OCI-LY7 (cell line): Measurements from ENCODE around the gene TGM6. TPM values are rescaled to one million over a fixed set of nuclear protein-coding genes. Genes with fewer than 3 reads are reported as not detected.

Experiments used
- BruUV-seq: library from RNA; stranded (reverse); fragments of 400-500 nt; replicated peaks from 2 replicates; lab custom pipeline; 2021; lab: Mats Ljungman, UMichigan
- CTCF ChIA-PET: fragments of 300-600 bp; sonication (Branson Sonifier 250); formaldehyde crosslinking; loops from one replicate; lab custom pipeline; 2022; ENCODE audit warnings: antibody characterized with exemption; ENCODE audit not compliant: unreplicated experiment; lab: Charles Lee
- POLR2A ChIA-PET: fragments of 300-600 bp; sonication (Branson Sonifier 250); formaldehyde crosslinking; loops from one replicate; lab custom pipeline; 2022; ENCODE audit warnings: antibody characterized with exemption; lab: Charles Lee
- DNase-seq: peaks from one replicate; pipeline ENCODE4 v3.0.0-alpha.2; 2015; ENCODE audit warnings: low spot score
- H2AFZ ChIP-seq: fragments of 200-600 bp; sonication (generic), shearing (Covaris generic); 2 replicates; pipeline ENCODE4 v1.6.1; 2014; ENCODE audit warnings: mild to moderate bottlenecking, antibody characterized with exemption, low read length, moderate library complexity
- H3K27ac ChIP-seq: fragments of 200-600 bp; sonication (generic); 2 replicates; pipeline ENCODE4 v1.5.1; 2014; ENCODE audit warnings: mixed run types, low read depth, mild to moderate bottlenecking, moderate library complexity, low read length, inconsistent platforms; ENCODE audit not compliant: poor library complexity, severe bottlenecking
- H3K36me3 ChIP-seq: fragments of 200-600 bp; sonication (generic); 2 replicates; pipeline ENCODE4 v1.6.1; 2014; ENCODE audit warnings: mild to moderate bottlenecking, antibody characterized with exemption, low read length, moderate library complexity, mixed read lengths; ENCODE audit not compliant: insufficient read depth
- H3K4me1 ChIP-seq: fragments of 200-600 bp; sonication (generic); 2 replicates; pipeline ENCODE4 v1.5.1; 2014; ENCODE audit warnings: mild to moderate bottlenecking, low read length; ENCODE audit not compliant: insufficient read depth, poor library complexity, severe bottlenecking
- H3K4me2 ChIP-seq: fragments of 200-600 bp; sonication (generic); 2 replicates; pipeline ENCODE4 v1.6.1; 2014; ENCODE audit warnings: mild to moderate bottlenecking, low read length
- H3K4me3 ChIP-seq: fragments of 200-600 bp; sonication (generic); 2 replicates; pipeline ENCODE4 v1.5.1; 2014; ENCODE audit warnings: mild to moderate bottlenecking, low read depth, low read length; ENCODE audit not compliant: poor library complexity, severe bottlenecking
- H3K79me2 ChIP-seq: fragments of 200-600 bp; sonication (generic); 2 replicates; pipeline ENCODE4 v1.6.1; 2016; ENCODE audit warnings: low read depth, mild to moderate bottlenecking, low read length, moderate library complexity, mixed read lengths; ENCODE audit not compliant: insufficient read depth
- H3K9me2 ChIP-seq: fragments of 200-600 bp; sonication (generic); 2 replicates; pipeline ENCODE4 v1.6.1; 2016; ENCODE audit warnings: mild to moderate bottlenecking, low read length, mixed read lengths; ENCODE audit not compliant: insufficient read depth
- H3K9me3 ChIP-seq: fragments of 200-600 bp; sonication (generic); 2 replicates; pipeline ENCODE4 v1.6.1; 2014; ENCODE audit warnings: mild to moderate bottlenecking, mixed run types, low read length, mixed read lengths
- H4K20me1 ChIP-seq: fragments of 200-600 bp; sonication (generic); 2 replicates; pipeline ENCODE4 v1.6.1; 2014; ENCODE audit warnings: mild to moderate bottlenecking, antibody characterized with exemption, low read length, moderate library complexity, mixed read lengths; ENCODE audit not compliant: insufficient read depth
- EZH2phosphoT487 ChIP-seq: fragments of 200-600 bp; sonication (generic); IDR thresholded peaks from 2 replicates; pipeline ENCODE4 v1.6.1; 2018; ENCODE audit warnings: low read depth, borderline replicate concordance, mild to moderate bottlenecking, mixed run types, antibody characterized with exemption, low read length, moderate library complexity, mixed read lengths
- intact Hi-C: fragments of 100-400 bp; cut with micrococcal nuclease; formaldehyde crosslinking; loops from one replicate; pipeline ENCODE4 v1.10.0; 2022; ENCODE audit not compliant: unreplicated experiment
- total RNA-seq, 2 experiments: library from RNA; depleted of rRNA in 1 of 2; stranded (reverse); fragments of >200 nt in 1 of 2; shearing (Covaris generic) in 1 of 2; gene quantifications; 2 replicates each; pipeline ENCODE4 v1.2.3, GENCODE V29; 2014 to 2022
- TF ChIP-seq, protein P1 (sequence below): fragments of 200-600 bp; sonication (generic); conservative IDR thresholded peaks from 2 replicates; pipeline ENCODE4 v1.5.1; 2014; ENCODE audit warnings: mild to moderate bottlenecking, antibody characterized with exemption, low read length, moderate library complexity, mixed read lengths

Gene TGM6
- total RNA-seq, 2 experiments from 2014 or later = not detected

DNA sequence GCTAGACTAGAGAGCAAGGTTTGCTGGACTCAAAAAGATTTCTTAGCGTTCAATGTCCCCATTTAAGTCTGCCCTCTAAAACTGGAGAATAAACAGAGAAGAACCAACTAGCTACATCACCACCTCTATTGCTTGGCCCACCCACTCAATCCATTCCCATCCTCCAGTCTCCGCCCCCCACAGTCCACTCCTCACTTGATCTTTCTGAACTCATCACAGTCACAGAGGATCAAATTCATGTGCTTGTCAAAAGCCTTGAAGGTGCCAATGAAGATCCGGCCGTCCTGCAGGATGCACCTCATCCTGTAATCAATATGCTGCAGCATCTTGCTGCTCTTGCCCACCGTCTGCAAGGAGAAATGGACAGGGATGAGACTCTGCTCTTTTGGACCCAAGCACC lies 86.7 kb downstream of the TGM6 start:
- Histone ChIP-seq H2AFZ (no peak overlapping the region), H3K27ac (no peak overlapping the region), H3K9me3 (no peaks in the 10 kb centered on the region), H3K4me3 (no peak overlapping the region), H3K4me2 (no peak overlapping the region; the same call in 1 of the 2 replicates), H4K20me1 (peaks cover 47% of the 10 kb centered on the region), H3K4me1 (peaks cover 23% of the 10 kb centered on the region), H3K36me3 (peaks cover 80% of the 10 kb centered on the region), H3K9me2 (no peaks in the 10 kb centered on the region), H3K79me2 (peaks cover 62% of the 10 kb centered on the region)
- no peak for DNase-seq
- intact Hi-C loops = no loop called here
- POLR2A ChIA-PET = no interaction called here
- TF ChIP-seq EZH2phosphoT487 = no peak
- TF ChIP-seq, protein P1, sequence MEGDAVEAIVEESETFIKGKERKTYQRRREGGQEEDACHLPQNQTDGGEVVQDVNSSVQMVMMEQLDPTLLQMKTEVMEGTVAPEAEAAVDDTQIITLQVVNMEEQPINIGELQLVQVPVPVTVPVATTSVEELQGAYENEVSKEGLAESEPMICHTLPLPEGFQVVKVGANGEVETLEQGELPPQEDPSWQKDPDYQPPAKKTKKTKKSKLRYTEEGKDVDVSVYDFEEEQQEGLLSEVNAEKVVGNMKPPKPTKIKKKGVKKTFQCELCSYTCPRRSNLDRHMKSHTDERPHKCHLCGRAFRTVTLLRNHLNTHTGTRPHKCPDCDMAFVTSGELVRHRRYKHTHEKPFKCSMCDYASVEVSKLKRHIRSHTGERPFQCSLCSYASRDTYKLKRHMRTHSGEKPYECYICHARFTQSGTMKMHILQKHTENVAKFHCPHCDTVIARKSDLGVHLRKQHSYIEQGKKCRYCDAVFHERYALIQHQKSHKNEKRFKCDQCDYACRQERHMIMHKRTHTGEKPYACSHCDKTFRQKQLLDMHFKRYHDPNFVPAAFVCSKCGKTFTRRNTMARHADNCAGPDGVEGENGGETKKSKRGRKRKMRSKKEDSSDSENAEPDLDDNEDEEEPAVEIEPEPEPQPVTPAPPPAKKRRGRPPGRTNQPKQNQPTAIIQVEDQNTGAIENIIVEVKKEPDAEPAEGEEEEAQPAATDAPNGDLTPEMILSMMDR = no peak
- CTCF ChIA-PET = no interaction called here
- no TSS peak for BruUV-seq

DNA sequence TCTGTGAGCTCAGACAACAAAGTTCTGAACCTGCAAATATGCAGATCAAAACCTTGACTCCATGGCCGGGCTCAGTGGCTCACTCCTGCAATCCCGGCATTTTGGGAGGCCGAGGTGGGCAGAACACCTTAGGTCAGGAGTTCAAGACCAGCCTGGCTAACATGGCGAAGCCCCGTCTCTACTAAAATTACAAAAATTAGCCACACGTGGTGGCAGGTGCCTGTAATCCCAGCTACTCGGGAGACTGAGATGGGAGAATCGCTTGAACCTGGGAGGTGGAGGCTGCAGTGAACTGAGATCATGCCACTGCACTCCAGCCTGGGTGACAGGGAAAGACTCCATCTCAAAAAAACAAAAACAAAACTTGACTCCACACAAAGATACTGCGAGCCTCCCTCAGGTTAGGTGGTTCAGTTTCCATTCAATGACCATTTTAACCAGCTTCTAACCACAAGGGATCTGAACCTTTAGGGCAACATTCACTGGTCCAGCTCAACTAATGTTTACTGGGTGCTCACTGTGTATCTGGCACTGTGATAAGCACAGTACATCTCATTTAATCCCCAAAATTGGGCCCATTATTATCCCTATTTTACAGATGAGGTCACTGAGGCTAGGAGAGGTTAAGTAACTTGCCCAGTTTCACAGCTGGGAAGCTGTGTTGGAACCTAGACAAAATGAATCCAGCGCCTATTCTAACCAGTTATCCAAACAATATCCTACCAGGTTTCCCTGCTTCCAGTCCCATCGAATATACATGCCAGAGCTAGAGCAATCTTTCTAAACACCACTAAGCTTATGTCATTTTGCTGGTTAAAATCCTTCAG lies 88.1 kb downstream of the TGM6 start:
- Histone ChIP-seq H2AFZ (no peak overlapping the region), H3K4me2 (peak overlapping the region; percentile 85), H3K36me3 (peaks cover 66% of the 10 kb centered on the region), H3K27ac (no peak overlapping the region), H3K4me3 (peak overlapping the region; percentile 99), H3K9me2 (no peaks in the 10 kb centered on the region), H4K20me1 (peaks cover 45% of the 10 kb centered on the region), H3K79me2 (peaks cover 62% of the 10 kb centered on the region), H3K9me3 (no peaks in the 10 kb centered on the region), H3K4me1 (peaks cover 26% of the 10 kb centered on the region)
- intact Hi-C loops = no loop called here
- DNase-seq = no peak
- BruUV-seq = no TSS peak
- TF ChIP-seq EZH2phosphoT487 = no peak
- TF ChIP-seq, protein P1 = no peak
- POLR2A ChIA-PET = interaction anchor here (0.9 kb wide), 2 partner anchors 9 to 13 kb away, joined by 3 to 5 read pairs; no protein-coding TSS in a partner anchor
- CTCF ChIA-PET = interaction anchor here (0.6 kb wide), 1 partner anchor 17 kb away, joined by 4 read pairs; no protein-coding TSS in a partner anchor
